NB4 (cell line): ENCODE measurements around the gene AUTS2.

Experiments used
- MYC ChIP-seq: IDR thresholded peaks from 2 replicates; pipeline ENCODE4 v1.6.1; 2011; ENCODE audit warnings: low read depth, low read length
- POLR2A ChIP-seq: IDR thresholded peaks from 2 replicates; pipeline ENCODE4 v1.6.1; 2011; ENCODE audit warnings: mild to moderate bottlenecking; ENCODE audit not compliant: insufficient read length; ENCODE audit errors: extremely low read depth
- TF ChIP-seq, protein P1 (sequence below): IDR thresholded peaks from one replicate; pipeline ENCODE4 v1.5.1; 2012; ENCODE audit warnings: low read depth, low read length
- TF ChIP-seq, protein P2 (sequence below): IDR thresholded peaks from 2 replicates; pipeline ENCODE4 v1.6.1; 2011; ENCODE audit warnings: low read depth, low read length

DNA sequence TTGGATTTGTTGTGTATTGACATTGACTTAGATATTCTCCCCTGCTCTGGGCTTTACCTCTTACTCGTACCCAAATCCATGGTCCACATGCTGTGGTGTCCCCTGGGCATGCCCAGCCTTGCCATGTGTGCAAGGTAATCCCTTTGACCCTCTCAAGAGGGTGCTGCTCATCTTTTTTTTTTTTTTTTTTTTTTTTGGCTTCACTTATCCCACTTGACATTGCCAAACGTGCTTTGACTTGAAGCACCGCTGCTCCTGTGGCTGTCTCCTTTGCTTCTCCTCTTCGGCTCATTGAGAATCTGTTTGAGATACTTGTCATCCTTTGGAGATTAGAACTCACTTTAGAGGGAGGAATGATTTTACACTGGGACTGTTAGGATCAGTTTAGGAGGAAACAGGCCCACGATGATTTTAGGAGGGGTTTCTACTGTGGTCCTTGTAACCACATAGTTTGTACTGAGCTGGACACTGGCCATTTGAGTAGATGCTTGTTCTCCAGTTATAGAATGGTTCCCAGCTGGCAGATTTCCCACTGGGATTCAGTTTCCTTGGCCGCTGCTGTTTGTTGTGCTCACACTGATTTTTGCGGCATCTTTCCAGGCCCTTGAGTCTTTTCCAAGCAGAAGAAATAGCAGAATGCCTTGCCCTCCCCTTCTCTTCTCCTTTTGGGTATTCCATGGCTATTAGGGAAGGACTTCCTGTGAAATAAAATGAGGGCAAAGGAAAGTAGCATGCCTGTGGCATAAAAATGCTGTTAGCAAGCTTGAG, 184.8 kb downstream of the AUTS2 start:
- TF ChIP-seq, protein P1, sequence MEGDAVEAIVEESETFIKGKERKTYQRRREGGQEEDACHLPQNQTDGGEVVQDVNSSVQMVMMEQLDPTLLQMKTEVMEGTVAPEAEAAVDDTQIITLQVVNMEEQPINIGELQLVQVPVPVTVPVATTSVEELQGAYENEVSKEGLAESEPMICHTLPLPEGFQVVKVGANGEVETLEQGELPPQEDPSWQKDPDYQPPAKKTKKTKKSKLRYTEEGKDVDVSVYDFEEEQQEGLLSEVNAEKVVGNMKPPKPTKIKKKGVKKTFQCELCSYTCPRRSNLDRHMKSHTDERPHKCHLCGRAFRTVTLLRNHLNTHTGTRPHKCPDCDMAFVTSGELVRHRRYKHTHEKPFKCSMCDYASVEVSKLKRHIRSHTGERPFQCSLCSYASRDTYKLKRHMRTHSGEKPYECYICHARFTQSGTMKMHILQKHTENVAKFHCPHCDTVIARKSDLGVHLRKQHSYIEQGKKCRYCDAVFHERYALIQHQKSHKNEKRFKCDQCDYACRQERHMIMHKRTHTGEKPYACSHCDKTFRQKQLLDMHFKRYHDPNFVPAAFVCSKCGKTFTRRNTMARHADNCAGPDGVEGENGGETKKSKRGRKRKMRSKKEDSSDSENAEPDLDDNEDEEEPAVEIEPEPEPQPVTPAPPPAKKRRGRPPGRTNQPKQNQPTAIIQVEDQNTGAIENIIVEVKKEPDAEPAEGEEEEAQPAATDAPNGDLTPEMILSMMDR, result no peak
- TF ChIP-seq POLR2A, result no peak
- TF ChIP-seq, protein P2, sequence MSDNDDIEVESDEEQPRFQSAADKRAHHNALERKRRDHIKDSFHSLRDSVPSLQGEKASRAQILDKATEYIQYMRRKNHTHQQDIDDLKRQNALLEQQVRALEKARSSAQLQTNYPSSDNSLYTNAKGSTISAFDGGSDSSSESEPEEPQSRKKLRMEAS, result no peak
- TF ChIP-seq MYC, result no peak
